HG03097 (cell line): ENCODE data around the gene MATN4.

Experiments
- ATAC-seq: cut with Tn5 transposase; IDR thresholded peaks from one replicate; pipeline ENCODE4 v1.9.1; 2021; ENCODE audit not compliant: unreplicated experiment, low FRiP score

MATN4 gene

GRCh38 chr20:45293041-45294002 is 14.8 kb downstream of the MATN4 start:
- ATAC-seq: no peak

- ATAC-seq: no peak
Measured at GRCh38 chr20:45292343-45292742, 15.8 kb downstream of the MATN4 start.

GRCh38 chr20:45291526-45291925 is 16.6 kb downstream of the MATN4 start:
- no peak for ATAC-seq

- ATAC-seq: no peak
Measured at GRCh38 chr20:45290677-45291355, 17.3 kb downstream of the MATN4 start.

DNA sequence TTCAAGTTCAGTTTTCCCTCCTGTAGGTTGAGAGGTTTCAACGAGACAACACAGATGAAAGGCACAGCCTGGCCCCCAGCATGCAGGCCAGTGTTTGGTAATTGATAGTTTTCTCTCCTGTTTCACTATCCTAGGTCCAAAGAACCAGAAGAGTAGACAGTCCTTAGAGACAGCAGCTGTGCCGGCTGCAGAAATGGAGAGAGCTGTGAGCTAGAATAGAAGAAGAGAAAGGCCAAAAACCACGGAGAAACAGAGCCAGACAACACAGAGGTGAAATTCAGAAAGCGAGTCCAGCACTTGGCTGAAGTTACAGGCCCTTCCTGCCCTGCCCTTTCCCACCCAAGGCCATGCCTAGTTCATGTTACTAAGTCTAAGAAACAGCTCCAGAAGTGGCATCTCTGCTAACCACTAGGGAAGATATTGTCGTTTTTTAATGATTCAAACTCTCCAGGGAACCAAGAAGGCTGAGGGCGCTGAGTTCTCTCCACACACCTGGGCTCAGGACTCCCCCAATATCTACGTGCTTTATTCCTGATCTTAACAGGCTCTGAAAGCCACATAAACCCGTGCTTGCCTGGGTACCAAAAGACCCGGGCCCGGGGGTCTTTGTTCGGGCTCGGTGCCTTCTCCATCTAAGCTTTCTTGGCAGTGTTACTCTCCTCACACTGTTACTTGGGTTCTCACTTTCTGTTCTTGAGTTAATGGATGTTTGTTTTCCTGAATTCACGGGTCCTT is 18.0 kb downstream of the MATN4 start:
- no peak for ATAC-seq

GRCh38 chr20:45288860-45289259 is 19.2 kb downstream of the MATN4 start:
- no peak for ATAC-seq

- ATAC-seq: no peak
Measured at GRCh38 chr20:45288376-45288775, 19.7 kb downstream of the MATN4 start.

DNA sequence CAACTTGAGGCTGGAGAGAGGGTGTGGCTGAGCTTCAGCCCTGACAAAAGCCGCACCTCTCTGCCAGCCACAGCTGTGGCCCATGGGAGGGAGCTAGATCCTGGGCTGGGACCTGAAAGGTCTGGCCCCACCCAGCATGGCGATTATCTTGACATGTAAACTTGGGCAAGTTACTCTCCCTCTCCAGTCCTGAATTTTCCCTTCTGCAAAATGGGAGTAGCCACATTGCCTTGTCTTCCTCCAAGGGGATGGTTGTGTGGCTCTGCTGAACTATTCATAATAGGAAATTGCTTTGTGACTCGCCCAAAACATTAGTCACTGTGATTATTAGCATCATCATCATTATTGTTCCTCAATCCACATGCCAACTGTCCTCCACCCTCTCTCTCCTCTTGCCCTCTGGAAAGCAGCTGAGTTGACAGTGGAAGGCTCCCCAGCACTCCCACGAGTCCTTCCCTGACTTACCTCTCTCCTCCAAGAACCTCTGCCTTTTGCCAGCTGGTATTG is 24.5 kb downstream of the MATN4 start:
- ATAC-seq: no peak

GRCh38 chr20:45282700-45283550 is 25.2 kb downstream of the MATN4 start:
- ATAC-seq: no peak

- no peak for ATAC-seq
Measured at GRCh38 chr20:45279992-45280391, 28.1 kb downstream of the MATN4 start.

DNA sequence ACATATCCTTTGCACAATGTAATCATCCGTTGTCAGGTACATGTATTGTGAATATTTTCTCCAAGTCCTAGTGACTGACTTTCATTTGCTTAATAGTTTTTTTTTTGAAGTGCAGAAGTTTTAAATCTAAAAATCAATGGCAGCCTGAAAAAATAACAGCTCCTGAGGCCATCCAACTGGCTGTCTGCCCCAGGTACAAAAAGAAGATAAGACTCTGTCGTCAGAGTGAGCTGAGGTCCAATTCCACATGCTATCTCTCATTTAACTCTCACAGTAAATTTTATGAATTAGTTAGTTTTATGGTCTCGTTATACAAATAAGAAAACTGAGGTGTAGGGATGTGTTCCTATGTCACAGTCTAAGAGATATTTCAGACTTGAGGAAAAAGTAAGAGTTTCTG is 32.8 kb downstream of the MATN4 start:
- no peak for ATAC-seq

- ATAC-seq: no peak
Measured at GRCh38 chr20:45269754-45270270, 38.3 kb downstream of the MATN4 start.

DNA sequence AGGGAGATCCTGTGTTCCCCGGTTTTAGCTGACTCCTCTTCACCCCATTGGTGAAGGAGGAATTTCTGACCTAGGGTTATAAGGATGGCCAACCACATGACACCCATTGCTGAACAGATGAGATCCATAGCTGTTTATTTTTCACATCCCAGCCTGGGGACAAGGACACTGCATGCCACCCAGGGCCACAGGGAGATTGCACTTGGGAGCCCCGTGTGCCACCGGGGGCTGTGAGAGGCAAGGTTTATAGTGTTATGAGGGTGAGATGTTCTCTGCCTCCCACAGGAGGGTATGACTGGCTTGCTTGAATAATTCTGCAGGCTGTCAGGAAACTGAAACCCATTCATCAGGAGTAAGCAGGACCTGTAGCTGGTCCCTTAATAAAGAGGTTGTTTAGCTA is 39.0 kb downstream of the MATN4 start:
- ATAC-seq: no peak

- ATAC-seq: no peak
Measured at GRCh38 chr20:45268531-45268930, 39.6 kb downstream of the MATN4 start.

DNA sequence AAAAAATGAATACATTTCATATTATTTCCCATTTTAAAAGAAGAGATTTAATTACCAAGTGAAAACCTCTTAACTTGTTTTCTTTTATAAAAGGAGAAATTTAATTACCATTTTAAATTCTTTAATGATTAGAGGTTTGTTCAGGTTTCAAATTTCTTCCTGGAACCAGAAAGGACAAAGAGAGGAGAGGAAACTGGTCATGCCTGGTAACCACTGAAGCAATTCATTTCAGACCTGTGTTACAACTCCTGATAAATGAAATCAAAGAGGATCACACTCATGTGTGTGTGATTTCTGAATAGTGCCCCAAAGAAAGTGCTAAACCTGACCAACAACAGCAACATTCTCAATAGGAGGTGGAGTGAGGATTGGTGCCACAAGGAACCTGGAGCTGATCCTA is 41.1 kb downstream of the MATN4 start:
- no peak for ATAC-seq

GRCh38 chr20:45263556-45264266 is 44.4 kb downstream of the MATN4 start:
- ATAC-seq: no peak

- no peak for ATAC-seq
Measured at GRCh38 chr20:45258664-45259063, 49.4 kb downstream of the MATN4 start.

DNA sequence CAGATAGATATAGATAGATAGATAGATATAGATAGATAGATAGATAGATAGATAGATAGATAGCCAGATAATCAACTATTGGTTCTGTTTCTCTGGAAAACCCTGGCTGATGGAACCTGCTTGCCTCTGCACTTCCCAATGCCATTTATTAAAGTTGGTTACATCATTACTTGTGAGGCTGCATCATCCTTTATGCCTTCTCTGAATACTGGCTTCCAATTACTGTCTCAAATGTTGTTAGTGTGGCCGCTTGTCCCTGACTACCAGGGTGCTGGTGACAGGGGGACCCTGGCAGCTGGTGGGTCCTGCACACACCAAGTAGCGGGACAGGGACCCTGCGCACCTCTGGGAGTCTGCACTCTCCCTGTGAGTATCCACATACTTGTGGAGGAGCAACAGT is 49.8 kb downstream of the MATN4 start:
- no peak for ATAC-seq

DNA sequence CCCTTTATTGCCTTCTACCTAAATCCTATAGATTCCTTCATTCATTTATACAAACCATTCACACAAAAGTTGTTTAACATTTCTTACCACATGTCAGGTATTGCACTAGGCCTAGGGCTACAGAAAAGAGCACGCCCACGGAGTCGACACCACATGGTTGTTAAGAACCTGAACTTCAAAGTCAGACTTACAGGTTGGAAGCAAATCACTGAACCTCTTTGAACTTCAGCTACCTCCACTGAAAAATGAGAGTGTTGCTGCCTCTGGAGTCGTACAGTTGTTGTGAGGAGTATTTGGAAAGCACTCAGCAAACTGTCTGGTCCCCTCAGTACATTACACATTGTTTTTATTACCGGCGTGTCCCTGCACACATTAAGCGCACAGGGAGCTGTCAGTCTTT is 50.4 kb downstream of the MATN4 start:
- no peak for ATAC-seq
